WTC11 (cell line): ENCODE results near the gene SDF4. TPM values are rescaled to one million over a fixed set of nuclear protein-coding genes. Genes with fewer than 3 reads are reported as not detected.

ENCODE experiments used
- ATAC-seq: fragments of 200-7000 bp; cut with Tn5 transposase; 2 replicates; pipeline ENCODE4 v1.10.0; 2021; ENCODE audit warnings: mild to moderate bottlenecking, moderate library complexity
- CTCF ChIA-PET: fragments of 300-600 bp; sonication (Branson Sonifier 250); formaldehyde crosslinking; loops from one replicate; lab custom pipeline; 2021; ENCODE audit warnings: antibody characterized with exemption; lab: Charles Lee
- POLR2A ChIA-PET: fragments of 350-600 bp; sonication (Branson Sonifier 250); formaldehyde crosslinking; loops from one replicate; lab custom pipeline; 2021; ENCODE audit warnings: antibody characterized with exemption; lab: Charles Lee
- DNase-seq: peaks from one replicate; pipeline ENCODE4 v3.0.0; 2021; ENCODE audit warnings: low spot score
- H3K27ac Mint-ChIP-seq: 2 replicates; pipeline ENCODE4 v1.8.0; 2021; ENCODE audit warnings: mixed read lengths
- H3K27me3 Mint-ChIP-seq: 2 replicates; pipeline ENCODE4 v1.8.0; 2021; ENCODE audit warnings: low read depth, mild to moderate bottlenecking, moderate library complexity, mixed read lengths
- H3K36me3 Mint-ChIP-seq: 2 replicates; pipeline ENCODE4 v1.8.0; 2021; ENCODE audit warnings: mixed read lengths
- H3K4me1 Mint-ChIP-seq: 2 replicates; pipeline ENCODE4 v1.8.0; 2022; ENCODE audit warnings: mixed read lengths
- H3K4me3 Mint-ChIP-seq: 2 replicates; pipeline ENCODE4 v1.8.0; 2021; ENCODE audit warnings: mild to moderate bottlenecking, moderate library complexity, mixed read lengths
- H3K9me3 Mint-ChIP-seq: 2 replicates; pipeline ENCODE4 v1.8.0; 2021; ENCODE audit warnings: mixed read lengths
- ESRRA ChIP-seq: sonication (generic); formaldehyde crosslinking; IDR thresholded peaks from 2 replicates; pipeline ENCODE4 v1.8.1; 2022; ENCODE audit warnings: mild to moderate bottlenecking, missing genetic modification reagents, borderline replicate concordance
- ETV6 ChIP-seq: sonication (generic); formaldehyde crosslinking; IDR thresholded peaks from 2 replicates; pipeline ENCODE4 v1.8.1; 2022; ENCODE audit warnings: mild to moderate bottlenecking, missing genetic modification reagents
- FOXJ3 ChIP-seq: sonication (generic); formaldehyde crosslinking; IDR thresholded peaks from 2 replicates; pipeline ENCODE4 v1.9.0; 2021; ENCODE audit warnings: missing genetic modification reagents, mild to moderate bottlenecking, borderline replicate concordance
- FOXK1 ChIP-seq: sonication (generic); formaldehyde crosslinking; IDR thresholded peaks from 2 replicates; pipeline ENCODE4 v1.8.0; 2022; ENCODE audit warnings: mild to moderate bottlenecking, moderate library complexity, missing genetic modification reagents
- MAX ChIP-seq: sonication (generic); formaldehyde crosslinking; IDR thresholded peaks from 2 replicates; pipeline ENCODE4 v1.8.0; 2022; ENCODE audit warnings: mild to moderate bottlenecking, missing genetic modification reagents
- MYBL2 ChIP-seq: sonication (generic); formaldehyde crosslinking; IDR thresholded peaks from 2 replicates; pipeline ENCODE4 v1.8.1; 2023; ENCODE audit warnings: mild to moderate bottlenecking, moderate library complexity, missing genetic modification reagents
- NFATC4 ChIP-seq: fragments of 250-450 bp; sonication (Bioruptor Pico); IDR thresholded peaks from 2 replicates; pipeline ENCODE4 v1.9.0; 2021; ENCODE audit warnings: mild to moderate bottlenecking
- OVOL2 ChIP-seq: fragments of 250-450 bp; sonication (Bioruptor Pico); IDR thresholded peaks from 2 replicates; pipeline ENCODE4 v1.9.0; 2021; ENCODE audit warnings: mild to moderate bottlenecking, borderline replicate concordance
- SMAD4 ChIP-seq: sonication (generic); formaldehyde crosslinking; IDR thresholded peaks from 2 replicates; pipeline ENCODE4 v1.8.0; 2022; ENCODE audit warnings: mild to moderate bottlenecking, missing genetic modification reagents
- SP1 ChIP-seq: sonication (generic); formaldehyde crosslinking; conservative IDR thresholded peaks from 2 replicates; pipeline ENCODE4 v1.8.1; 2022; ENCODE audit warnings: missing genetic modification reagents
- TEAD1 ChIP-seq: sonication (generic); formaldehyde crosslinking; IDR thresholded peaks from 2 replicates; pipeline ENCODE4 v1.8.0; 2022; ENCODE audit warnings: mild to moderate bottlenecking, missing genetic modification reagents
- USF2 ChIP-seq: sonication (generic); formaldehyde crosslinking; IDR thresholded peaks from 2 replicates; pipeline ENCODE4 v1.8.1; 2023; ENCODE audit warnings: mild to moderate bottlenecking, missing genetic modification reagents, moderate library complexity
- ZNF138 ChIP-seq: sonication (generic); formaldehyde crosslinking; conservative IDR thresholded peaks from 2 replicates; pipeline ENCODE4 v1.8.1; 2022; ENCODE audit warnings: mild to moderate bottlenecking, moderate library complexity, missing genetic modification reagents
- ZNF263 ChIP-seq: sonication (generic); formaldehyde crosslinking; IDR thresholded peaks from 2 replicates; pipeline ENCODE4 v1.8.1; 2022; ENCODE audit warnings: low read depth, mild to moderate bottlenecking, moderate library complexity, missing genetic modification reagents
- ZNF512 ChIP-seq: sonication (generic); formaldehyde crosslinking; IDR thresholded peaks from 2 replicates; pipeline ENCODE4 v1.8.1; 2022; ENCODE audit warnings: missing genetic modification reagents, borderline replicate concordance
- total RNA-seq: library from RNA; stranded (reverse); gene quantifications from 3 replicates; pipeline ENCODE4 v1.2.3, GENCODE V29; 2021
- TF ChIP-seq, protein P1 (sequence below): sonication (generic); formaldehyde crosslinking; IDR thresholded peaks from 2 replicates; pipeline ENCODE4 v1.8.1; 2022; ENCODE audit warnings: low read depth, mild to moderate bottlenecking, moderate library complexity, missing genetic modification reagents, borderline replicate concordance
- TF ChIP-seq, protein P2 (sequence below): sonication (generic); formaldehyde crosslinking; IDR thresholded peaks from 2 replicates; pipeline ENCODE4 v1.8.0; 2022; ENCODE audit warnings: mild to moderate bottlenecking, missing genetic modification reagents
- TF ChIP-seq, protein P3 (sequence below): fragments of 250-450 bp; sonication (Bioruptor Pico); IDR thresholded peaks from 2 replicates; pipeline ENCODE4 v1.9.0; 2021; ENCODE audit warnings: mild to moderate bottlenecking
- TF ChIP-seq, protein P4 (sequence below): sonication (generic); formaldehyde crosslinking; IDR thresholded peaks from 2 replicates; pipeline ENCODE4 v1.8.1; 2022; ENCODE audit warnings: mild to moderate bottlenecking, moderate library complexity, missing genetic modification reagents

The SDF4 gene
- total RNA-seq, 1 experiment from 2014 or later, result 101 TPM

- DNase-seq, result no peak
- TF ChIP-seq SP1 (CRISPR knock-in tag) (no peak), ETV6 (no peak), FOXJ3 (no peak), NFATC4 (CRISPR knock-in tag) (no peak), USF2 (no peak), OVOL2 (CRISPR knock-in tag) (no peak), ZNF263 (CRISPR knock-in tag) (no peak), ZNF138 (CRISPR knock-in tag) (no peak), SMAD4 (CRISPR knock-in tag) (no peak), ESRRA (CRISPR knock-in tag) (no peak)
- TF ChIP-seq, protein P1, sequence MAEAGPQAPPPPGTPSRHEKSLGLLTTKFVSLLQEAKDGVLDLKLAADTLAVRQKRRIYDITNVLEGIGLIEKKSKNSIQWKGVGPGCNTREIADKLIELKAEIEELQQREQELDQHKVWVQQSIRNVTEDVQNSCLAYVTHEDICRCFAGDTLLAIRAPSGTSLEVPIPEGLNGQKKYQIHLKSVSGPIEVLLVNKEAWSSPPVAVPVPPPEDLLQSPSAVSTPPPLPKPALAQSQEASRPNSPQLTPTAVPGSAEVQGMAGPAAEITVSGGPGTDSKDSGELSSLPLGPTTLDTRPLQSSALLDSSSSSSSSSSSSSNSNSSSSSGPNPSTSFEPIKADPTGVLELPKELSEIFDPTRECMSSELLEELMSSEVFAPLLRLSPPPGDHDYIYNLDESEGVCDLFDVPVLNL (CRISPR knock-in tag), result no peak
- TF ChIP-seq, protein P2, sequence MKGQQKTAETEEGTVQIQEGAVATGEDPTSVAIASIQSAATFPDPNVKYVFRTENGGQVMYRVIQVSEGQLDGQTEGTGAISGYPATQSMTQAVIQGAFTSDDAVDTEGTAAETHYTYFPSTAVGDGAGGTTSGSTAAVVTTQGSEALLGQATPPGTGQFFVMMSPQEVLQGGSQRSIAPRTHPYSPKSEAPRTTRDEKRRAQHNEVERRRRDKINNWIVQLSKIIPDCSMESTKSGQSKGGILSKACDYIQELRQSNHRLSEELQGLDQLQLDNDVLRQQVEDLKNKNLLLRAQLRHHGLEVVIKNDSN (CRISPR knock-in tag), result no peak
- TF ChIP-seq, protein P3, sequence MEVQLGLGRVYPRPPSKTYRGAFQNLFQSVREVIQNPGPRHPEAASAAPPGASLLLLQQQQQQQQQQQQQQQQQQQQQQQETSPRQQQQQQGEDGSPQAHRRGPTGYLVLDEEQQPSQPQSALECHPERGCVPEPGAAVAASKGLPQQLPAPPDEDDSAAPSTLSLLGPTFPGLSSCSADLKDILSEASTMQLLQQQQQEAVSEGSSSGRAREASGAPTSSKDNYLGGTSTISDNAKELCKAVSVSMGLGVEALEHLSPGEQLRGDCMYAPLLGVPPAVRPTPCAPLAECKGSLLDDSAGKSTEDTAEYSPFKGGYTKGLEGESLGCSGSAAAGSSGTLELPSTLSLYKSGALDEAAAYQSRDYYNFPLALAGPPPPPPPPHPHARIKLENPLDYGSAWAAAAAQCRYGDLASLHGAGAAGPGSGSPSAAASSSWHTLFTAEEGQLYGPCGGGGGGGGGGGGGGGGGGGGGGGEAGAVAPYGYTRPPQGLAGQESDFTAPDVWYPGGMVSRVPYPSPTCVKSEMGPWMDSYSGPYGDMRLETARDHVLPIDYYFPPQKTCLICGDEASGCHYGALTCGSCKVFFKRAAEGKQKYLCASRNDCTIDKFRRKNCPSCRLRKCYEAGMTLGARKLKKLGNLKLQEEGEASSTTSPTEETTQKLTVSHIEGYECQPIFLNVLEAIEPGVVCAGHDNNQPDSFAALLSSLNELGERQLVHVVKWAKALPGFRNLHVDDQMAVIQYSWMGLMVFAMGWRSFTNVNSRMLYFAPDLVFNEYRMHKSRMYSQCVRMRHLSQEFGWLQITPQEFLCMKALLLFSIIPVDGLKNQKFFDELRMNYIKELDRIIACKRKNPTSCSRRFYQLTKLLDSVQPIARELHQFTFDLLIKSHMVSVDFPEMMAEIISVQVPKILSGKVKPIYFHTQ, result no peak
- ATAC-seq, result no peak
- CTCF ChIA-PET, result interaction anchor here (0.8 kb wide), 1 partner anchor 28 kb away, joined by 3 read pairs; no protein-coding TSS in a partner anchor
- Mint-ChIP-seq H3K4me1 (peaks cover 18% of the 10 kb centered on the region), H3K4me3 (no peak overlapping the region), H3K27ac (no peak overlapping the region), H3K36me3 (peaks cover 26% of the 10 kb centered on the region), H3K9me3 (no peaks in the 10 kb centered on the region), H3K27me3 (no peaks in the 10 kb centered on the region)
- POLR2A ChIA-PET, result interaction anchor here (0.6 kb wide), 1 partner anchor 20 kb away, joined by 4 read pairs; no protein-coding TSS in a partner anchor
Measured at GRCh38 chr1:1267488-1268283, 35.9 kb upstream of the SDF4 start.

- Mint-ChIP-seq H3K4me1 (0 out of 2 replicates have a peak, but pooled peaks cover under 1% of the 10 kb centered on the region), H3K9me3 (no peaks in the 10 kb centered on the region), H3K27ac (no peak overlapping the region), H3K4me3 (no peak overlapping the region), H3K36me3 (peaks cover 42% of the 10 kb centered on the region), H3K27me3 (no peaks in the 10 kb centered on the region)
- TF ChIP-seq MAX (CRISPR knock-in tag) (0 out of 2 replicates have a peak, but pooled peaks have one; percentile 35), TEAD1 (CRISPR knock-in tag) (no peak), MYBL2 (CRISPR knock-in tag) (no peak), ZNF512 (CRISPR knock-in tag) (no peak), FOXK1 (CRISPR knock-in tag) (no peak)
- TF ChIP-seq, protein P4, sequence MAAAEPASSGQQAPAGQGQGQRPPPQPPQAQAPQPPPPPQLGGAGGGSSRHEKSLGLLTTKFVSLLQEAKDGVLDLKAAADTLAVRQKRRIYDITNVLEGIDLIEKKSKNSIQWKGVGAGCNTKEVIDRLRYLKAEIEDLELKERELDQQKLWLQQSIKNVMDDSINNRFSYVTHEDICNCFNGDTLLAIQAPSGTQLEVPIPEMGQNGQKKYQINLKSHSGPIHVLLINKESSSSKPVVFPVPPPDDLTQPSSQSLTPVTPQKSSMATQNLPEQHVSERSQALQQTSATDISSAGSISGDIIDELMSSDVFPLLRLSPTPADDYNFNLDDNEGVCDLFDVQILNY (CRISPR knock-in tag), result 0 out of 2 replicates have a peak, but pooled peaks have one; percentile 16
- CTCF ChIA-PET, result interaction anchor here (0.9 to 2.0 kb wide), 3 partner anchors 9 to 84 kb away, joined by 3 to 6 read pairs (median 5); partner anchors contain the start of gene UBE2J2
- POLR2A ChIA-PET, result no interaction called here
- ATAC-seq (peak; percentile 79), DNase-seq (peak; percentile 69)
Measured at GRCh38 chr1:1264868-1265272, 33.1 kb upstream of the SDF4 start.
